WI38 (cell line): ENCODE data around the gene CLDN2.
"Not testable (repeated sequence)": the region's sequence is repeated elsewhere in the genome, so short reads cannot be mapped to it uniquely, and the experiment has no call there.

ENCODE experiments used
- H3K4me3 ChIP-seq: 2 replicates; pipeline ENCODE4 v1.5.1; 2011; ENCODE audit warnings: low read depth, mild to moderate bottlenecking, control low read depth, low read length
- CTCF ChIP-seq: IDR thresholded peaks from 2 replicates; pipeline ENCODE4 v1.5.1; 2012; ENCODE audit warnings: low read depth, mild to moderate bottlenecking, control low read depth, low read length

The CLDN2 gene

GRCh38 chrX:106919932-106920452 is at the start of gene CLDN2:
Gene CLDN2, plus strand, starts transcription at chrX:106920402. Its CDS starts 7,827 bp downstream, at chrX:106928229.
- H3K4me3 ChIP-seq: no peak within 1 kb of the TSS
- TF ChIP-seq CTCF: no peak

- H3K4me3 ChIP-seq: not testable (repeated sequence)
Measured at GRCh38 chrX:106872796-106873195, 47.4 kb upstream of the CLDN2 start.

GRCh38 chrX:106874075-106874474 is 46.1 kb upstream of the CLDN2 start:
- peak; percentile 19; the same call in 1 of the 2 replicates for TF ChIP-seq CTCF
- H3K4me3 ChIP-seq: no peak overlapping the region

GRCh38 chrX:106875151-106875550 is 45.1 kb upstream of the CLDN2 start:
- no peak for TF ChIP-seq CTCF
- no peak overlapping the region for H3K4me3 ChIP-seq

- H3K4me3 ChIP-seq: no peak overlapping the region
- TF ChIP-seq CTCF: no peak
Measured at GRCh38 chrX:106889468-106889867, 30.7 kb upstream of the CLDN2 start.

- no peak for TF ChIP-seq CTCF
- H3K4me3 ChIP-seq: no peak overlapping the region
Measured at GRCh38 chrX:106891762-106892460, 28.3 kb upstream of the CLDN2 start.

GRCh38 chrX:106894392-106894909 is 25.8 kb upstream of the CLDN2 start:
- H3K4me3 ChIP-seq: no peak overlapping the region
- TF ChIP-seq CTCF: peak; percentile 92
